OCI-LY7 (cell line): ENCODE results near the gene ZMYND11.

Experiments used
- EZH2phosphoT487 ChIP-seq: fragments of 200-600 bp; sonication (generic); IDR thresholded peaks from 2 replicates; pipeline ENCODE4 v1.6.1; 2018; ENCODE audit warnings: low read depth, borderline replicate concordance, mild to moderate bottlenecking, mixed run types, antibody characterized with exemption, low read length, moderate library complexity, mixed read lengths
- TF ChIP-seq, protein P1 (sequence below): fragments of 200-600 bp; sonication (generic); conservative IDR thresholded peaks from 2 replicates; pipeline ENCODE4 v1.5.1; 2014; ENCODE audit warnings: mild to moderate bottlenecking, antibody characterized with exemption, low read length, moderate library complexity, mixed read lengths

DNA sequence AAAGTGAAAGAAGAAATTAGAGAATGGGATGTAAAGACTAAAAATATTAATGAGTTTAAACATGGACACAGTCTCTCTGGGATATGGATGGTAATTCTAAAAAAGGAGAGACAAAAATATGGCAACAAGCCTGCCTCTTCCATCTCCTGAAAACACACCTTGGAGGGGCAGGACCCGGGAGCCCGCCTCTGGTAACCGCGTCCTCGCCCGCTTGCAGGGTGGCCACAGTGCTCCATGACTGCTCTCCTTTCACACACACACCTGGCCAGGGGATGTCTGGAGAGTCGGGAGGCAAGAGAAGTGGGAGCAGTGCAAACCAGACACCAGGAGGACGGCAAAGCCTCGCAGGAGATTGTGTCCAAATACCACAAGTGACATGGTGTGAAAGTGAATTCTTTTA lies 166.3 kb downstream of the ZMYND11 start:
- TF ChIP-seq, protein P1, sequence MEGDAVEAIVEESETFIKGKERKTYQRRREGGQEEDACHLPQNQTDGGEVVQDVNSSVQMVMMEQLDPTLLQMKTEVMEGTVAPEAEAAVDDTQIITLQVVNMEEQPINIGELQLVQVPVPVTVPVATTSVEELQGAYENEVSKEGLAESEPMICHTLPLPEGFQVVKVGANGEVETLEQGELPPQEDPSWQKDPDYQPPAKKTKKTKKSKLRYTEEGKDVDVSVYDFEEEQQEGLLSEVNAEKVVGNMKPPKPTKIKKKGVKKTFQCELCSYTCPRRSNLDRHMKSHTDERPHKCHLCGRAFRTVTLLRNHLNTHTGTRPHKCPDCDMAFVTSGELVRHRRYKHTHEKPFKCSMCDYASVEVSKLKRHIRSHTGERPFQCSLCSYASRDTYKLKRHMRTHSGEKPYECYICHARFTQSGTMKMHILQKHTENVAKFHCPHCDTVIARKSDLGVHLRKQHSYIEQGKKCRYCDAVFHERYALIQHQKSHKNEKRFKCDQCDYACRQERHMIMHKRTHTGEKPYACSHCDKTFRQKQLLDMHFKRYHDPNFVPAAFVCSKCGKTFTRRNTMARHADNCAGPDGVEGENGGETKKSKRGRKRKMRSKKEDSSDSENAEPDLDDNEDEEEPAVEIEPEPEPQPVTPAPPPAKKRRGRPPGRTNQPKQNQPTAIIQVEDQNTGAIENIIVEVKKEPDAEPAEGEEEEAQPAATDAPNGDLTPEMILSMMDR = no peak
- TF ChIP-seq EZH2phosphoT487 = no peak
